CD4-positive, alpha-beta T cell treated with Interferon alpha-2 for 1 hour (primary cell): ENCODE measurements around the gene SYT12.
"Not testable (repeated sequence)": the region's sequence is repeated elsewhere in the genome, so short reads cannot be mapped to it uniquely, and the experiment has no call there.

Experiments used
- DNase-seq, 2 donors: peaks; one replicate each; pipeline ENCODE4 v3.0.0-alpha.2; 2020 to 2022

Gene SYT12

GRCh38 chr11:66999555-66999954, 23.4 kb upstream of the SYT12 start:
- no peak for DNase-seq

GRCh38 chr11:67001332-67001731, 21.6 kb upstream of the SYT12 start:
- DNase-seq: no peak

GRCh38 chr11:67002297-67002913, 20.5 kb upstream of the SYT12 start:
- DNase-seq: no peak

- DNase-seq: no peak
Measured at GRCh38 chr11:67002921-67003411, 20.0 kb upstream of the SYT12 start.

GRCh38 chr11:67005200-67005599, 17.7 kb upstream of the SYT12 start:
- DNase-seq: not testable (repeated sequence)

- DNase-seq: peak in 1 of 2 donors; percentile 31
Measured at GRCh38 chr11:67006029-67006884, 16.7 kb upstream of the SYT12 start.

- DNase-seq: no peak
Measured at GRCh38 chr11:67007126-67007525, 15.8 kb upstream of the SYT12 start.

- DNase-seq: no peak
Measured at GRCh38 chr11:67010296-67010905, 12.5 kb upstream of the SYT12 start.

GRCh38 chr11:67013511-67014045, 9.4 kb upstream of the SYT12 start:
- no peak for DNase-seq

- DNase-seq: no peak
Measured at GRCh38 chr11:67014343-67014742, 8.6 kb upstream of the SYT12 start.

- DNase-seq: no peak
Measured at GRCh38 chr11:67015048-67015447, 7.9 kb upstream of the SYT12 start.

GRCh38 chr11:67016550-67016949, 6.4 kb upstream of the SYT12 start:
- DNase-seq: no peak

GRCh38 chr11:67020949-67021348, 2.0 kb upstream of the SYT12 start:
- DNase-seq: no peak

GRCh38 chr11:67022341-67022933, 497 bp upstream of the SYT12 start:
- DNase-seq: no peak

- no peak for DNase-seq
Measured at GRCh38 chr11:67023957-67024353, 1.0 kb downstream of the SYT12 start.

- peak; percentile 47 to 67 for DNase-seq
Measured at GRCh38 chr11:67024410-67024809, 1.5 kb downstream of the SYT12 start.

- DNase-seq: no peak
Measured at GRCh38 chr11:67024966-67025365, 2.0 kb downstream of the SYT12 start.

- DNase-seq: no peak
Measured at GRCh38 chr11:67025750-67026149, 2.8 kb downstream of the SYT12 start.

- no peak for DNase-seq
Measured at GRCh38 chr11:67026941-67027340, 4.0 kb downstream of the SYT12 start.

- no peak for DNase-seq
Measured at GRCh38 chr11:67027483-67027930, 4.6 kb downstream of the SYT12 start.

- DNase-seq: no peak
Measured at GRCh38 chr11:67027943-67028542, 5.1 kb downstream of the SYT12 start.

GRCh38 chr11:67029146-67029545, 6.2 kb downstream of the SYT12 start:
- DNase-seq: no peak

- no peak for DNase-seq
Measured at GRCh38 chr11:67030976-67031375, 8.0 kb downstream of the SYT12 start.
